ENCODE data around the gene ZNG1C.
"Not testable (repeated sequence)": the region's sequence is repeated elsewhere in the genome, so short reads cannot be mapped to it uniquely, and the experiment has no call there.

The ZNG1C gene

DNA sequence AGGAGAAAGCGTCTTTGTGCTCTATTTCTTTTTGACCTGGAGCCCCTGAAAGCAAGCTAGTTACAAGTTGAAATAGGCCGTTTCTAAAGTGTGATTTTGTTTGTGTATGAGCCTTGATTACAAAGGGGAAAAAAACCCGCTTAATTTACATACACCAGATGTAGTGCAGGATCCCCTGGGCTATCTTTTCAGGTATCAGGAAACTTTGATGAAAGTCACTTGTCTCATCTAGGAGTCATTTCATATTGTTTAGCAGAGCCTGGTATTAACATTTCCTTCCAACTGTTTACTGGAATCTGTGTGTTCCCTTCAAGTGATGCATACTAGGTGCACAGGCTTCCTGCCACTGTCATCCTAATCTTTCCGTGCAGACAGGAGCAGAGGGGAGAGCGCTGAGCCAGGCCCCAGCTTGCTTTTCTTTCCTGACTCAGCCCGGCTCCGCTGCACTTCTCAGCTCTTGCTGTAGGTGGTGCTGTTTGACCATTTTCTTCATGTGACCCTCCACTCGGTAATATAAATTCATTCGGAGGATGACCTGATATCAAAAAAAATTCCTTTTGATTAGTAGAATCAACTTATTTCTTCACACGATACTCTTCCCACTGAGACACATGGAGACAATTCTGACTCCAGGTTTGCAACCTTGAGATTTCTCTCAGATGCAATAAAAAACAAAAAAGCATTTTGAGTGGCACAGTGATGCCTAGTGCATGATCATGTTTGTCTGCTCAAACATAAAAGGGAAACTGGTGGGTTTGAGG, 100.7 kb downstream of the ZNG1C start:
- not testable (repeated sequence) for DNase-seq (ENCODE audit: low read depth)

GRCh38 chr9:68343242-68343641, 101.5 kb downstream of the ZNG1C start:
- DNase-seq (ENCODE audit: low read depth), result not testable (repeated sequence)

DNA sequence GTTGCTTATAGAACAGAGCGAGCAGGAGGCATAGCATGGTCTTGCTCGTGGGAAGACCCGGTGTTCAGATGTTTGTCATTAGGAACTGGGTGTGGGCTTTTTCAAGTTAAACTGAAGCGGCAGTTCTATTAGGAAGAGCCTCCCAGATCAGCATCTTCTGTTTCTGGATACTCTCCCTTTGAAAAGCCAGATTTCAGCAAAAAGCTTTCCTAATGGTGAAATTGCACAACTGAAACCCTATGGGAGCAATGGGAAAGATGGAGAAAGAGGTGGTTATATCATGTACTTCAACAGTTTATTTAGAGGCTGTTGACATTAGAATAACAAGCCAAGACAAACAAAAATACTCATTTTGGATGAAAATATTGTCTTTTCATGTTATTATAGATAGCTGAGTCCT, 102.2 kb downstream of the ZNG1C start:
- not testable (repeated sequence) for DNase-seq (ENCODE audit: low read depth)
